ENCODE results near the gene PI3.
"Not testable (repeated sequence)": the region's sequence is repeated elsewhere in the genome, so short reads cannot be mapped to it uniquely, and the experiment has no call there.

The PI3 gene

GRCh38 chr20:45174434-45175364, at the start of gene PI3:
Gene PI3 (plus strand): TSS chr20:45174902. CDS start chr20:45174923, 21 bp downstream.
- no peak for DNase-seq

GRCh38 chr20:45128099-45128498, 46.6 kb upstream of the PI3 start:
- no peak for DNase-seq

- DNase-seq, result no peak
Measured at GRCh38 chr20:45136911-45137310, 37.8 kb upstream of the PI3 start.

- peak; percentile 82 for DNase-seq
Measured at GRCh38 chr20:45138561-45139300, 36.0 kb upstream of the PI3 start.

- not testable (repeated sequence) for DNase-seq
Measured at GRCh38 chr20:45139733-45140375, 34.8 kb upstream of the PI3 start.

GRCh38 chr20:45140836-45141235, 33.9 kb upstream of the PI3 start:
- DNase-seq, result no peak

GRCh38 chr20:45149062-45149461, 25.6 kb upstream of the PI3 start:
- DNase-seq, result no peak

- DNase-seq, result no peak
Measured at GRCh38 chr20:45152405-45152804, 22.3 kb upstream of the PI3 start.

GRCh38 chr20:45153147-45153546, 21.6 kb upstream of the PI3 start:
- DNase-seq, result no peak

GRCh38 chr20:45153752-45154151, 20.9 kb upstream of the PI3 start:
- no peak for DNase-seq

- no peak for DNase-seq
Measured at GRCh38 chr20:45154183-45154582, 20.5 kb upstream of the PI3 start.

GRCh38 chr20:45154794-45155193, 19.9 kb upstream of the PI3 start:
- DNase-seq, result not testable (repeated sequence)

GRCh38 chr20:45156713-45157112, 18.0 kb upstream of the PI3 start:
- no peak for DNase-seq

GRCh38 chr20:45157962-45158361, 16.7 kb upstream of the PI3 start:
- DNase-seq, result no peak

- no peak for DNase-seq
Measured at GRCh38 chr20:45163083-45163803, 11.5 kb upstream of the PI3 start.

GRCh38 chr20:45164906-45165305, 9.8 kb upstream of the PI3 start:
- DNase-seq, result no peak

- no peak for DNase-seq
Measured at GRCh38 chr20:45173522-45173921, 1.2 kb upstream of the PI3 start.

- no peak for DNase-seq
Measured at GRCh38 chr20:45176526-45177267, 2.0 kb downstream of the PI3 start.

GRCh38 chr20:45179166-45179565, 4.5 kb downstream of the PI3 start:
- no peak for DNase-seq

- DNase-seq, result no peak
Measured at GRCh38 chr20:45181639-45182038, 6.9 kb downstream of the PI3 start.

GRCh38 chr20:45183084-45183483, 8.4 kb downstream of the PI3 start:
- DNase-seq, result no peak

GRCh38 chr20:45187693-45188092, 13.0 kb downstream of the PI3 start:
- DNase-seq, result no peak

Measured in activated CD4-positive, alpha-beta T cell treated with anti-CD3 and anti-CD28 coated beads, Interleukin-10, Interleukin-2, amounts not matched to agents 100 ng/mL and 50 ng/mL, durations not matched to agents 16 hours and 8 hours (primary cell).